Ishikawa (cell line): ENCODE measurements around the gene CPNE2.

Experiments
- CEBPB ChIP-seq: IDR thresholded peaks from 2 replicates; pipeline ENCODE4 v1.6.1; 2012
- CREB1 ChIP-seq: IDR thresholded peaks from 2 replicates; pipeline ENCODE4 v1.6.1; 2012; ENCODE audit warnings: low read depth
- EGR1 ChIP-seq: IDR thresholded peaks from 2 replicates; pipeline ENCODE4 v1.6.1; 2012
- EP300 ChIP-seq: IDR thresholded peaks from 2 replicates; pipeline ENCODE4 v1.6.1; 2012; ENCODE audit warnings: borderline replicate concordance
- FOXM1 ChIP-seq: IDR thresholded peaks from 2 replicates; pipeline ENCODE4 v1.6.1; 2012; ENCODE audit warnings: low read depth, borderline replicate concordance
- MAX ChIP-seq: IDR thresholded peaks from 2 replicates; pipeline ENCODE4 v1.6.1; 2012
- NFIC ChIP-seq: IDR thresholded peaks from 2 replicates; pipeline ENCODE4 v1.6.1; 2012
- RAD21 ChIP-seq: IDR thresholded peaks from 2 replicates; pipeline ENCODE4 v1.6.1; 2012; ENCODE audit warnings: low read depth
- REST ChIP-seq: IDR thresholded peaks from 2 replicates; pipeline ENCODE4 v1.6.1; 2012; ENCODE audit warnings: low read depth, mild to moderate bottlenecking
- TAF1 ChIP-seq: IDR thresholded peaks from 2 replicates; pipeline ENCODE4 v1.6.1; 2012; ENCODE audit warnings: low read depth, mild to moderate bottlenecking
- TCF12 ChIP-seq: IDR thresholded peaks from 2 replicates; pipeline ENCODE4 v1.6.1; 2012; ENCODE audit warnings: low read depth
- TEAD4 ChIP-seq: IDR thresholded peaks from 2 replicates; pipeline ENCODE4 v1.6.1; 2012
- USF1 ChIP-seq: IDR thresholded peaks from 2 replicates; pipeline ENCODE4 v1.6.1; 2012
- YY1 ChIP-seq: IDR thresholded peaks from 2 replicates; pipeline ENCODE4 v1.6.1; 2012; ENCODE audit warnings: low read depth
- ZBTB7A ChIP-seq: IDR thresholded peaks from 2 replicates; pipeline ENCODE4 v1.6.1; 2012; ENCODE audit warnings: low read depth

Gene CPNE2

GRCh38 chr16:57098188-57098841, 5.9 kb downstream of the CPNE2 start:
- TF ChIP-seq RAD21, result peak; percentile 21; the same call in 1 of the 2 replicates
- no peak for TF ChIP-seq NFIC

GRCh38 chr16:57100445-57100844, 8.1 kb downstream of the CPNE2 start:
- no peak for TF ChIP-seq CREB1
- TF ChIP-seq USF1, result no peak
- TF ChIP-seq FOXM1, result no peak
- TF ChIP-seq TCF12, result no peak
- TF ChIP-seq MAX, result no peak
- TF ChIP-seq TAF1, result no peak
- TF ChIP-seq CEBPB, result no peak
- no peak for TF ChIP-seq YY1
- TF ChIP-seq EP300, result no peak
- no peak for TF ChIP-seq NFIC
- TF ChIP-seq TEAD4, result no peak
- TF ChIP-seq EGR1, result no peak

- TF ChIP-seq CEBPB, result no peak
- no peak for TF ChIP-seq REST
- TF ChIP-seq USF1, result no peak
- no peak for TF ChIP-seq TEAD4
- TF ChIP-seq MAX, result no peak
- TF ChIP-seq FOXM1, result no peak
- TF ChIP-seq RAD21, result no peak
- no peak for TF ChIP-seq EGR1
- no peak for TF ChIP-seq EP300
- no peak for TF ChIP-seq NFIC
- TF ChIP-seq TCF12, result no peak
- no peak for TF ChIP-seq ZBTB7A
- no peak for TF ChIP-seq CREB1
- TF ChIP-seq YY1, result no peak
- no peak for TF ChIP-seq TAF1
Observed at GRCh38 chr16:57102888-57103851, 10.8 kb downstream of the CPNE2 start.

GRCh38 chr16:57104706-57105105, 12.3 kb downstream of the CPNE2 start:
- TF ChIP-seq YY1 (no peak), USF1 (no peak), TAF1 (no peak), EP300 (no peak)

- TF ChIP-seq ZBTB7A, result no peak
- TF ChIP-seq MAX, result no peak
- TF ChIP-seq YY1, result no peak
- TF ChIP-seq TEAD4, result no peak
- TF ChIP-seq CEBPB, result no peak
- no peak for TF ChIP-seq EP300
- TF ChIP-seq TAF1, result no peak
- TF ChIP-seq RAD21, result no peak
- no peak for TF ChIP-seq REST
- TF ChIP-seq CREB1, result no peak
- no peak for TF ChIP-seq USF1
- no peak for TF ChIP-seq EGR1
Observed at GRCh38 chr16:57105184-57105583, 12.8 kb downstream of the CPNE2 start.
